C1 segment of cervical spinal cord (tissue), 14 donors: Measurements from ENCODE around the gene CLASP1.
A peak's percentile ranks its signal among the peaks of the same experiment; 100 is the strongest.
"Not testable (repeated sequence)": the region's sequence is repeated elsewhere in the genome, so short reads cannot be mapped to it uniquely, and the experiment has no call there.

Source experiments
- DNase-seq, 14 donors: peaks; one replicate each; lab custom pipeline; 2025; lab: John Stamatoyannopoulos, UW

CLASP1 gene

DNA sequence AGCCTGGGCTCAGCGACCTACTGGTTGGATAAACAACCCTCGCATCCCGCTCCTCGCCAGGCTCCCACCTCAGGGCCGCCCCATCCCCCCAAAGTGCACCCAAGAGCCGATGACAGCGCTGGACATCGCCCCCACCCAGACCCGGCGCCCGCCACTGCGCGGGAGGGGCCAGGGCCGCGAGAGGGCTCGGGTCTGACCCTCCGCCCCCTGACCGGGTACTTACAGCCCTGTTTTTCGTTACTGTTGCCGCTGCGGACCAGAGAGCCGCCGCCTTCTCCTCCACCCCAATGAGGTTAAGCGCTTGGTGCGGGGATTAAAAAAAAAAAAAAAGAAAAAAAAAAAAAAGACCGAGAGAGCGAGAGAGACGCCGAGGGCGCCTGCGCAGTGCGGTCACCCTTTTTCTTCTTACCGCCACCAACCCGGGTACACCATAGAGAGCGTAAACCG, at the start of gene CLASP1:
Gene CLASP1 (minus strand): TSS at position 314 of the 447 bp plus-strand sequence. CDS start 43,567 bp downstream, outside the sequence.
- peak in 6 of 14 donors; percentile 76 to 92 (median 87) for DNase-seq

DNA sequence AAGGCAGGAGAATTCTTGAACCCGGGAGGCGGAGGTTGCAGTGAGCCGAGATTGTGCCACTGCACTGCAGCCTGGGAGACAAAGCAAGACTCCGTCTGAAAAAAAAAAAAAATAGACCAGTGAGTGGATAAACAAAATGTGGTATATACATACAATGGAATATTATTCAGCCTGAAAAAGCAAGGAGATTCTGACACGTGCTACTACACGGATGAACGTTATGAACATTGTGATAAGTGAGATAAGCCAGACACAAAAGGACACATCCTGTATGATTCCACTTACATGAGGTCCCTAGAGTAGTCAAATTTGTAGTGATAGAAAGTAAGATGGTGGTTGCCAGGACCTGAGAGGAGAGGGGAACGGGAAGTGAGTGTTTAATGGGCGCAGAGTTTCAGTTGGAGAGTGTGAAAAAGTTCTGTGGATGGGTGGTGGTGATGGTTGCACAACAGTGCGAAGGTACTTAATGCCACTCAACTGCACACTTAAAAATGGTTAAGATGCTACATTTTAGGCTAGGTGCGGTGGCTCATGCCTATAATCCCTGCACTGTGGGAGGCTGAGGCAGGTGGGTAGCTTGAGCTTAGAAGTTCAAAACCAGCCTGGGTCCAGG, 49.2 kb upstream of the CLASP1 start:
- no peak for DNase-seq

DNA sequence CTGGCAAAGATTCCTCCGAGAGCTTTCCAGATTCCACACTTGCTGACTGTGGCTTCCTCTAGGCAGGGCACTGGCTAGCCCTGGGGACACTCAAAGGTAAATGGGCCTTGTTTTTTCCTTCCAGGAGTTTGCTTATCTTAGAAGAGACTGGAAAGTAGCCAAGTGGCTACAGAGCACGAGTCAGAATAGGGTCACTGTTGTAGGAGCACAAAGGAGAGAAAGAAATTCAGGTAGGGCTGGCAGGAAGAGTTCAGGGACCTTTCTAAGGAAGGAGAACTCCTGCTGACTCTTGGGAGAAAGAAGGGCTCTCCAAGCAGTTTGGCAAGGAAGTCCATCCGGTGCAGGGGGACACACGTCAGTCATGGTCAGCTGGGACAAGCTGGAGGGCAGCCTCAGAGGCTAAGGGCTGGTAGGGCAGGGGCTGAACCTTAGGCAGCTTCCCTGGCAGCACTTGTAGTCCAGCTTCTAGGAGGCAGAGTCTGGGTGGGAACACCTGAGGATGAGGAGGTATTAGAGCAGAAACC, 47.9 kb upstream of the CLASP1 start:
- DNase-seq = no peak

DNA sequence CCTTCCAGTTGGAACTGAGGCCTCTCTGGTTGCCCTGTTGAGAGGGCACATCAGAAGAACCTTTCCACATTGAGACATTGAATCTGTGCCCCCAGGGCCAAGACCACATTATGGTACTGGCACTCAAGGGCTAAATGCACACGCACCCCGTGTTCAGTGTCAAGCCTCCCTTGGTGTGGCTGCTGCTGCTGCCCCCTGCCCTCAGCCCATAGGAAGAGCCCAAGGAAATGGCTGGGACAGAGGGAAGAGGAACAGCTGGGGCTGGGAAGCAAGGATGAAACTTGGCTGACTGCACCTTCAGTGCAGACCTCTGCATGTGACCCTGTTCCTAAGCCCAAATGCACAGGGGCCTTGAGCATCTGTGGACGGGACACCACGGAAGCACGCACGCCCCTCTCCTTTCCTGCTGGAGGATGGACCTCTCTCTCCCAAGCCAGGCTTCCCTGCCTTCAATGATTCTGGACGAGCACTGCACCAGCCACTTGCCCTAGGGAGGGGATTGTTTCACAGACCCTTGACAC, 47.2 kb upstream of the CLASP1 start:
- no peak for DNase-seq

DNA sequence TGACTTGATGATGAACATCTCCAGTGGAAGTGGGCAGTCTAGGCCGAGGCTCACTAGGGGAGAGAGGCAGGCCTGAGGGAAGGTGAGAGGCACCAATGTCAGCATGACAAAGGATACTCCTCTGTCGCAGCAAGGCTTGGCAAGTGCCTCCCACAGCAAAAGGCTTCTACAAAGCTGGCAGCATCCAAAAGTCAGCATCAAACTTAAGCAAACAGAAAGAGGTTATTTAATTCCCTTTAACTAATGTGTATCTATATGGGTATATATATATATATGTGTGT, 45.8 kb upstream of the CLASP1 start:
- peak in 1 of 14 donors; percentile 36 for DNase-seq

DNA sequence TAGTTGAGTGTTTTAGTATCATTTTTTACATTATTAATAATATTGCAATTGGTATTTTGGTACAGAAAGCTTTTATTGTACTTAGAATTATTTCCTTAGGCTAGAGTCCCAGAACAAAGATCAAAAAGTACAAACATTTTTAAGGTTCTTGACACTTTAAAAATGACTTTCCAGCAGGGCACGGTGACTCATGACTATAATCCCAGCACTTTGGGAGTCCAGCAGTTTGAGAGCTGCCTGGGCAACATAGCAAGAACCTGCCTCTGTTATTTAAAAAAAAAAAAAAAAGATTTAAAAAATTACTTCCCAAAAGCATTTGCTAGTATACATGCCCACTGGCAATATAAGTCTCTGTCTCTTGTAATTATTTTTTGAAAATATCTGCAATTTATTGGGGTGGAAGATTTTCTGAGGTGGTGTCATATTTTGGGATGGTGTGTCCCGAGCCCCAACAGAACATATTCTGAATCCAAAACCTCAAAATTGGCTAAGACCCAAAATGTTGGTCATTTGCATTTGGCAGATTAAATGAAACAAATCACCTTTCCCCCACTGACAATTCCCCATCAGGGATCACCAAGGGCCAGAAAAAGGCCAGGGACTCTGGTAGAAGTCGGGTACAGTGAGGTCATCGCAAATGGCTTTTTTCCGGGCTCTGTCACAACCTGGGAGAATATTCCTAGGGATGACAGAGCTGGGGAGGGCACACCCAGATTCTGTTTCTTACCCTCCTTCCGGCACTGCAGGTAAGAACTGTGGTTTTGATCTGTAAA, 45.3 kb upstream of the CLASP1 start:
- peak in 1 of 14 donors; percentile 36 for DNase-seq

DNA sequence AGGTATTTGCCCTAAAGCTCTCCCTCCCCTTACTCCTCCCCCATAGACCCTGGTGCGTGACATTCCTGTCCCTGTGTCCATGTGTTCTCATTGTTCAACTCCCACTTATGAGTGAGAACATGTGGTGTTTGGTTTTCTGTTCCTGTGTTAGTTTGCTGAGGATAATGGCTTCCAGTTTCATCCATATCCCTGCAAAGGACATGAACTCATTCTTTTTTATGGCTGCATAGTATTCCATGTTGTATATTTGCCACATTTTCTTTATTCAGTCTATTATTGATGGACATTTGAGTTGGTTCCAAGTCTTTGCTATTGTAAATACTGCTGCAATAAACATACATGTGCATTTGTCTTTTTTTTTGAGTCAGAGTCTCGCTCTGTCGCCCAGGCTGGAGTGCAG, 41.3 kb upstream of the CLASP1 start:
- not testable (repeated sequence) for DNase-seq

DNA sequence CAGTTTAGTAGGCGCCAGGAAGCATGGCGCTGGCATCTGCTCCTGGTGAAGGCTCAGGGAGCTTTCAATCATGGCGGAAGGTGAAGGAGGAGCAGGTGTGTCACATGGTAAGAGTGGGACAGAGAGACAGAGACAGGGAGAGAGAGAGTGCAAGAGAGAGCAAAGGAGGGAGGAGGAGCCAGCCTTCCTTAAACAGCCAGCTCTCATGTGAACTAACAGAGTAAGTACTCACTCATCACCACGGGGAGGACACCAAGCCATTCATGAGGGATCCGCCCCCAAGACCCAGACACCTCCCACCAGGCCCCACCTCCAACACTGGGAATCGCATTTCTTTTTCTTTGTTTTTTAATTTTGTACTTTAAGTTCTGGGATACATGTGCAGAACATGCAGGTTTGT, 40.8 kb upstream of the CLASP1 start:
- no peak for DNase-seq

DNA sequence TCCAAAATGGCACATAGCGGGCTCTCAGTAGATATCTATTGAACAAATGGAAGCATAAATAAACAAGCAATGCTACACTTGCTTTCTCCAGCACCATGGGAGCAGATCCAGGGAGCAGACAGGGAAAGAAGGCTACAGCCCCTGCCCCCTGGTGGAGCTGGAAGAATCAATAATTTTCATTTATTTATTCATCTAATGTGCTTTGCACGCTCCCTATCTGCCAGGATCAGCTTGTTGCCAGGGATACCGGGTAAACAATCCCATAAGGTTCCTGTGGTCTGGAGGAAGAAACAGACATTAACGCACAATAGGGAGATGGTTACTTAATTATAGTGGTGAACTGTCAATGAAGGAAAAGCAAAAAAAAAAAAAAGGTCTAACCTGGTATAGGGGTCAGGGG, 40.1 kb upstream of the CLASP1 start:
- no peak for DNase-seq

DNA sequence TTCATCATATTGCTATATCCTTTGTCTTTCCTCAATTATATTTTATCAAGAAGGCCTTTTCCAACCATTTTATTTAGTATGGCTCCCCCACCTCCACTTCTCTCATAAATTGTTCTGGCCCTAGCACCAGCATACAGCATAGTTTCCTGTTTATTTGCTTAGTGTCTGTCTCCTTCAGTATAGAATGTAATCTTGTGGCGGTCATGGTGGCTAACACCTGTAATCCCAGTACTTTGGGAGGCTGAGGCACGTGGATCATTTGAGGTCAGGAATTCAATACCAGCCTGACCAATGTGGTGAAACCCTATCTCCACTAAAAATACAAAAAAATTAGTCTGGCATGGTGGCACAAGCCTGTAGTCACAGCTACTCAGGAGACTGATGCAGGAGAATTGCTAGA, 39.6 kb upstream of the CLASP1 start:
- DNase-seq = no peak

DNA sequence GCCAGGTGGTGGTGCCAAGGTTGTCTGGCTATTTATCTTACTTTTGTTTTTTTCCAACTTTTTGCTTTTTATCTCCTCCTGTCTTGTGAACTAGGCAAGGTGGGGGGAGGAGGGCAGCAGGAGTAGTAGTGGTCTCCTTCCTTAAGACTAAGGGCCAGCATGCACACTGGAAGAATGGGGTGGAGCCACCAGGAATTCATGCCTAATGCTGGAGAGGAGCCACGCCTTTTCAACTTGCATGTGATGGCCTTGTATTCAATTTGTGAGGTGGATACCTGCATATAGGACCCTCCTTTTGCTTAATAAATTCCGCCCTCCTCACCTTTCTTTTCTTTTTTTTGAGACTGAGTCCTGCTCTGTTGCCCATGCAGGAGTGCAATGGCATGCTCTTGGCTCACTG, 37.6 kb upstream of the CLASP1 start:
- DNase-seq = no peak

DNA sequence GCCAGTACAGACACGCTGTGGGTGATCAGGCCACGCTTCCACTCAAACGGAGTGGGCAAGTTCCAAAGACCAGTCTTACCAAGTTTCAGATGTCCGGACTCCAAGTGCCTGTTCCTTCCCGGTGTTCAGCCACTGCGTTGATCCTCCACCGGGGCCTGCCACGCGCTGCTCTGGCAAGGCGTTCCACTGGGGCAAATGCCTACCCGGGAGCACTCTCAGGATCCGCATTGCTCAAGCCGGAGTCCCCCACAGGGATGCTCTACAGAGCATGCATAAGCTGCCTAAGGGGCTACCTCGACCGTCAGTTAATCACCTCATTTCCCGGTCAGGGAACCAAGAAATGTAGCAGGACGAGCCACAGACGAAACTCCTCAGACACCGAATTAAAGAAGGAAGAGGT, 37.0 kb upstream of the CLASP1 start:
- no peak for DNase-seq

DNA sequence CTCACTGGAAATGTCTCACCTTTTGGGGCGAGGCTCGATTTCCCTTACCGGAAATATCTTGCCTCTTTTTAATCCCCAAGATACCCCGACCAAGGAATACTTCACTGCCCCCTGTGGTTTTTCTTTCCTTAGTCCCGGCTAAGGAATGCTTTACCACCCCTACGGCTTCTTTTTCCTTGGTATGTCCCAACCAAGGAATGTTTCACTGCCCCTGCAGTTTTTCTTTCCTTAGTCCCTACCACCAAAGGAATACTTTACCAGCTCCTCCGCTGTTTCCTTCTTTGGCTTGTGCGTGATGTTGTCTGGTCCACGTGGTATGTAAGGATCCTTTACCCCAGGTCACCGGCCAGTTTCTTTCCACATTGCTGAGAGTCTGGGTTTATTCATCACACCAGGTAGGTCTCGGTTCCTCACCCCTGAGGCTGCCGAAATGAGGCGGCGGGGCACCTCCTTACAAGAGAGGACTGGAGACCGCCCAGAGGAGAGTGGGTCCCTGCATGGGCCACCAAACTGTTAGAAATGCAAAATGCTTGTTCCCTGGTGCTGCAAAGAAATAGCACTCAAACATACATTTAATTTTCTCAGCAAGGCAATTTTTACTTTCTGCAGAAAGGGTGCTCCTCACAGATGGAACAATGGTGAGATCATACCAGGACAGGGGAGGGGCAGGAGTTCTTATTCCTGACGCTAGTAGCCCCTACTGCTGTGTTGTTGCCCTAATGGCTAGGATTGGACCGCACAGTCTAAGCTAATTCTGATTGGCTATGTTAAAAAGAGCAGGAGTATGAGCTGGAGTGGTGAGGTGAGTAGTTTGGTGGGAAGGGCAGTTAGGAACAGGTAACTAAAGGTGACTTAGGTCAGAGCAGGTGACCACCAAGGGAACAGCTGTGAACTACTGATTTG, 33.4 kb upstream of the CLASP1 start:
- no peak for DNase-seq

DNA sequence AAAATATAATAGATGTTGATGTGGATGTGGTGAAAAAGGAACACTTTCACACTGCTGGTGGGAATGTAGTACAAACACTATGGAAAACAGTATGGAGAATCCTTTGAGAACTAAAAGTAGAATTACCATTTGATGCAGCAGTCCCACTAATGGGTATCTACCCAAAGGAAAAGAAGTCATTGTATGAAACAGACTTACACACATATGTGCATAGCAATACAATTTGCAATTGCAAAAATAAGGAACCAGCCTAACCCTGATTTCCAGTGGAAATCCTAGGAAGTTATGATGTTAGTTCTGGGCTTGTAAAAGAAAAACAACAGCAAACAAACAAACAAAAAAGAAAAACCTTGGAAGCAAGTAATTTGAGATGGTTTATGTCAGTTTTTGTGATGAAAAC, 28.6 kb upstream of the CLASP1 start:
- DNase-seq = no peak

DNA sequence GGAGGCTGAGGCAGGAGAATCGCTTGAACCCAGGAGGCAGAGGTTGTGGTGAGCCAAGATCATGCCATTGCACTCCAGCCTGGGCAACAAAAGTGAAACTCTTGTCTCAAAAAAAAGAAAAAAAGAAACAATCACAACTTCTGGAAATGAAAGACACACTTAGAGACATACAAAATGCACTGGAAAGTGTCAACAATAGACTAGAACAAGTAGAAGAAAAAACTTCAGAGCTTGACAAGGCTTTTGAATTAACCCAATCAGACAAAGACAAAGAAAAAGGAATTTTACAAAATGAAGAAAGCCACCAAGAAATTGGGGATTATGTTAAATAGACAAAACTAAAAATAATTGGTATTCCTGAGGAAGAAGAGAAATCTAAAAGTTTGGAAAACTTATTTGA, 22.4 kb upstream of the CLASP1 start:
- DNase-seq = not testable (repeated sequence)

DNA sequence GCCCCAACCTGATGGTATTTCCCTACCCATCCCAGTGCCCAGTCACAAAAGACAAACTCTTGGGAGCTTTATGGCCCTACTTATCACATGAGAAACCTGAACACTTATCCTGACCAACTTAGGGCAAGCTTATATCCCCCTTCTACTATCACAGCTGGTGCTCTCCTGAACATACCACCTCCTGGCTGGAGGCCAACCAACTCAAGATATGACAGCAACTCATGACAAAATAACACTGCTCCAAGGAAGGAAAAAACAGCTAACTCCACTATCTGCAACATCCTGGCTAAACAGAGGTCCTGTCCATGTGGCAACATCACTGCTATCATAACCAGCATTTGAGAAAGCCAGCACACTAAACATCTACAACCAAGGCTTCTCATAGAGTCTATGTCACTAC, 20.9 kb upstream of the CLASP1 start:
- no peak for DNase-seq

DNA sequence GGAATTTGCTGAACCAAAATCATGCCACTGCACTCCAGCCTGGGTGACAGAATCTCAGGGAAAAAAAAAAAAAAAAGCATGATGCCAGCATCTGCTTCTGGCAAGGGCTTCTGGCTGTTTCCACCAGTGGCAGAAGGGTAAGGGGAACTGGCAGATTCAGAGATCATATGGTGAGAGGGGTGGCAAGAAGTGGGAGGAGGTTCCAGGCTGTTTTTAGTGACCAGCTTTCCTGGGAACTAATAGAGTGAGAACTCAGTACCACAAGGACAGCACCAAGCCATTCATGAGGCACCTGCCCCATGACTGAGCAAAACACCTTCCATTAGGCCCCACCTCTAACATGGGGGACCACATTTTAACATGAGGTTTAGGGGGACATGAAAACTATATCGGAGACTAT, 18.4 kb upstream of the CLASP1 start:
- no peak for DNase-seq

DNA sequence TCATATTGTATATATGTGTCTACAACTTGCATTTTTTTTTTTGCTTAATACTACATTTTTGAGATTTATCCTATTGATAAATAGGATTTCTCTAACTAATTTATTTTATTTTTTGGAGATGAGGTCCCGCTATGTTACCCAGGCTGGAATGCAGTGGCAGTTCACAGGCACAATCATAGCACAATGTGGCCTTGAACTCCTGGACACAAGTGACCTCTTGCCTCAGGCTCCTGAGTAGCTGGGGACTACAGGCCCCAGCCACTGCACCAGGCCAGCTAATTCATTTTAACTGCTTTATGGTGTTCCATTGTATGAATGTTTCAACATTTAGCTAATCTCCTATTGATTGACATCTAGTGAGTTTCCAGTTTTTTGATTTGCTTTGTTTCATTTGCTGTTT, 16.8 kb upstream of the CLASP1 start:
- DNase-seq = no peak

DNA sequence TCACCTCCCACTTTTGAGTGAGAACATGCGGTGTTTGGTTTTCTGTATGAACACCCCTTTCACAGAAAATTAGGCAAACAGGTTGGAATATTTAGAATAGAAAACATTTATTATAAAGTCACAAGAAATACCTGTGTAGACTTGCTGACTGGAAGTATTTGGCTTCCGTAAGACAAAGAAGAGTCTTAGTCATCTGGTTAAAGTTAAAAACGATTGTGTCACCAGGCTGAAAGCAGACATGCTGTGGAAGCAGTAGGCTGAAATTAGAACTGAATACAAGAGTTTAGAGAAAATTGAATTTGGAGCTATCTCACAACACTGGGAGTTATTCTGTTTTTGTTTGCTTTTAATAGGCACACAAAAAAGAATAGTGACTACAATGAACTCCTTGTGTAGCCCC, 16.2 kb upstream of the CLASP1 start:
- no peak for DNase-seq

DNA sequence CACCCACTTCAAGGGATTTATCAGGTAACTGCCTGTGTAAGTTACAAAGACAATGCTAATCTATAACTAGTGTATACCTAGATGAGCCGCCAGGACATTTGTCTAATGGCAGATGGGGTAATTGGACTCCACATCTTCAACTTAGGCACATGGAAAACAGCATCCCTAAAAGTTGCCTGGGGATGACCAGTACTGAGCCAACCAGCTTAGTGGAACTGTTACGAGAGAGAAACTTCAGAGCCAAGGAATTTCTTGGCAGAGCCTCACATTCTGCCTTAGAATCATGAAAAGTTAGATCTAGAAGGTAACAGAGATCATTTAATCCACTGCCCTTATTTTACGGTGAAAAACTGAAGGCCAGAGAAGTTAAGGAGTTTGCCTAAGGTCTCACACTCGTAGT, 15.5 kb upstream of the CLASP1 start:
- no peak for DNase-seq

DNA sequence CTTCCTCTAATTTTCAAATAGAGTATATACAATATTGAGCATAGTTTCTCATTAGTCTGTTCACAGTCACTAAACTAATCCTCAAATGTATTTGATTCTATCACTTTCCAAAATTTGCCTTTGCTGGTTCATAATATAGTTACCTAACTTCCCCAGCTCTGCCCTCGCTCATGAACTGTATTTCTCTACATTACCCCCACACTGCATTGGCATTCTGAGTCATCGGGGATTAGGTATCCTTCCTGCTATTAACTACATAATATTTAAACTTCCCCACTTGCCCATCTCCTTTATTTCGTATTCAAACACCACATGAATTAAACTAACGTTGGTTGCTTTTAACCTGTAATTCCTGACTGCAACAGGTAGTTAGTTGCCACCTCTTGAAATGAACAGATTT, 14.8 kb upstream of the CLASP1 start:
- DNase-seq = no peak

DNA sequence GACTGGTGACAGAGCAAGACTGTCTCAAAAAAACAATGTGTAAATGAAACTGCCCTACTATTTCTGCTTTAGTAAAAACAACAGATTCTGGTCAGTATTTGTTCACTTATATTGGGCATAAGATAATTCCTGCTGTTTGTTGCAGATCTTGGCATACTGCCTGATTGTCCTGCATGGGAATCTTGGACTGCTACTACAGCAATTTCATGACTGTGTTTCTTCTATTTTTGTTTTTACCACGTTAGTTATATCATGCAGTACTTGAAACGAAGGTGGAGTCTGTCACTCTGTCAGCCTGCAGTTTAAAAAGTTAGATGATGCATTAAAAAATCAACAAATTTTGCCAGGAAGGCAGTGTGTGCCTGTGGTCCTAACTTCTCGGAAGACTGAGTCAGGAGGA, 14.2 kb upstream of the CLASP1 start:
- no peak for DNase-seq
